ENCODE measurements around the gene RDH8.

RDH8 gene

GRCh38 chr19:9966024-9966423 is 47.3 kb upstream of the RDH8 start:
- Histone ChIP-seq H3K4me1 (ENCODE audit: control insufficient read depth, insufficient read depth, low read length) (peaks cover 2% of the 10 kb centered on the region; the same call in 1 of the 2 replicates), H3K4me3 (ENCODE audit: low read depth, low read length) (no peak overlapping the region), H3K9me3 (ENCODE audit: control insufficient read depth, insufficient read depth, low read depth, low read length) (no peaks in the 10 kb centered on the region), H3K36me3 (ENCODE audit: control insufficient read depth in 2 of 2, insufficient read depth in 1 of 2, low read length in 2 of 2) (no peaks in the 10 kb centered on the region), H3K27ac (ENCODE audit: extremely low read depth, low read depth, low read length) (no peak overlapping the region)
- POLR2A ChIA-PET: no interaction called here
- CTCF ChIA-PET: no interaction called here
- TF ChIP-seq ZNF202 (tag by site-specific recombination; IDR thresholded peaks at IDR 0.05; ENCODE audit: borderline replicate concordance) (no peak), ZNF18 (tag by site-specific recombination; IDR thresholded peaks at IDR 0.05) (no peak), ZNF792 (tag by site-specific recombination; IDR thresholded peaks at IDR 0.05) (no peak), ZNF350 (tag by site-specific recombination; IDR thresholded peaks at IDR 0.05) (no peak), OSR2 (tag by site-specific recombination; IDR thresholded peaks at IDR 0.05) (no peak), ZBTB17 (tag by site-specific recombination; IDR thresholded peaks at IDR 0.05) (no peak), ZNF510 (tag by site-specific recombination; IDR thresholded peaks at IDR 0.05; ENCODE audit: insufficient replicate concordance) (no peak), HOXC10 (CRISPR knock-in tag; IDR thresholded peaks at IDR 0.05) (no peak), ZBTB49 (tag by site-specific recombination; IDR thresholded peaks at IDR 0.05; ENCODE audit: low read depth) (no peak), CTCF (tag by site-specific recombination; IDR thresholded peaks at IDR 0.05) (no peak), ZNF704 (tag by site-specific recombination; IDR thresholded peaks at IDR 0.05) (no peak), ZNF292 (tag by site-specific recombination; IDR thresholded peaks at IDR 0.05; ENCODE audit: borderline replicate concordance, low read depth) (no peak)

- Histone ChIP-seq H3K4me1 (ENCODE audit: control insufficient read depth, insufficient read depth, low read length) (peaks cover 2% of the 10 kb centered on the region; the same call in 1 of the 2 replicates), H3K27ac (ENCODE audit: extremely low read depth, low read depth, low read length) (no peak overlapping the region), H3K36me3 (ENCODE audit: control insufficient read depth in 2 of 2, insufficient read depth in 1 of 2, low read length in 2 of 2) (no peaks in the 10 kb centered on the region), H3K9me3 (ENCODE audit: control insufficient read depth, insufficient read depth, low read depth, low read length) (no peaks in the 10 kb centered on the region), H3K4me3 (ENCODE audit: low read depth, low read length) (no peak overlapping the region)
- POLR2A ChIA-PET: no interaction called here
- TF ChIP-seq ZBTB48 (tag by site-specific recombination; IDR thresholded peaks at IDR 0.05): no peak
- TF ChIP-seq ZBTB6 (tag by site-specific recombination; IDR thresholded peaks at IDR 0.05): peak; percentile 52; the same call in 1 of the 2 replicates
- CTCF ChIA-PET: no interaction called here
Measured at GRCh38 chr19:9966448-9966847, 46.8 kb upstream of the RDH8 start.
